SK-N-SH (cell line): Measurements from ENCODE around the gene KCNQ5. TPM values are rescaled to one million over a fixed set of nuclear protein-coding genes. Genes with fewer than 3 reads are reported as not detected.

Experiments
- CTCF ChIA-PET: fragments of 300-600, 350-600 bp; formaldehyde crosslinking; extraction: SDS; loops from one replicate; lab custom pipeline; 2021; lab: Yijun Ruan, JAX
- POLR2A ChIA-PET: fragments of 350-600 bp; sonication (Branson Sonifier 250); formaldehyde crosslinking; extraction: SDS; loops from one replicate; lab custom pipeline; 2020; ENCODE audit warnings: antibody characterized with exemption, inconsistent platforms; lab: Yijun Ruan, JAX
- DNase-seq: peaks from one replicate; pipeline ENCODE4 v3.0.0; 2012
- H2AFZ ChIP-seq: fragments of 200-600 bp; sonication (generic); 2 replicates; pipeline ENCODE4 v1.8.1; 2016; ENCODE audit warnings: antibody characterized with exemption, mild to moderate bottlenecking, low read depth
- H3F3A ChIP-seq: fragments of 200-600 bp; sonication (generic); replicated peaks from 2 replicates; pipeline ENCODE3; 2016; ENCODE audit warnings: antibody characterized with exemption, mild to moderate bottlenecking; ENCODE audit not compliant: insufficient read depth
- H3K27ac ChIP-seq, 2 experiments: fragments of 200-500 bp in 1 of 2; fragments of 200-600 bp in 1 of 2; sonication (Bioruptor generic) in 1 of 2; sonication (generic), shearing (Covaris generic) in 1 of 2; 2 replicates each; pipeline versions ENCODE4 v1.5.1 to v1.6.1; 2014 to 2016; ENCODE audit warnings: low read depth in 2 of 2, inconsistent platforms in 1 of 2, low read length in 1 of 2, mild to moderate bottlenecking in 1 of 2, mixed read lengths in 1 of 2
- H3K27me3 ChIP-seq: fragments of 200-600 bp; sonication (generic), shearing (Covaris generic); 2 replicates; pipeline ENCODE4 v1.6.1; 2016; ENCODE audit warnings: mixed run types; ENCODE audit not compliant: insufficient read depth
- H3K36me3 ChIP-seq, 2 experiments: fragments of 200-500 bp in 1 of 2; fragments of 200-600 bp in 1 of 2; sonication (Bioruptor generic) in 1 of 2; sonication (generic) in 1 of 2; replicated peaks in 1 of 2; 2 replicates each; pipeline versions ENCODE3 to v1.5.1; 2014 to 2016; ENCODE audit warnings: low read length in 1 of 2, mild to moderate bottlenecking in 1 of 2; ENCODE audit not compliant: insufficient read depth in 2 of 2, control insufficient read depth in 1 of 2
- H3K4me1 ChIP-seq, 2 experiments: fragments of 200-500 bp in 1 of 2; fragments of 200-600 bp in 1 of 2; sonication (Bioruptor generic) in 1 of 2; sonication (generic), shearing (Covaris generic) in 1 of 2; 2 replicates each; pipeline versions ENCODE4 v1.5.1 to v1.6.1; 2014 to 2016; ENCODE audit warnings: low read depth in 1 of 2, low read length in 1 of 2, mixed run types in 1 of 2; ENCODE audit not compliant: insufficient read depth in 2 of 2, control insufficient read depth in 1 of 2
- H3K4me2 ChIP-seq: fragments of 200-600 bp; sonication (generic), shearing (Covaris generic); 2 replicates; pipeline ENCODE4 v1.6.1; 2017; ENCODE audit warnings: mixed run types
- H3K4me3 ChIP-seq, 2 experiments: fragments of 200-500 bp in 1 of 2; fragments of 200-600 bp in 1 of 2; sonication (Bioruptor generic) in 1 of 2; sonication (generic), shearing (Covaris generic) in 1 of 2; 2 replicates each; pipeline versions ENCODE4 v1.5.1 to v1.8.1; 2014 to 2016; ENCODE audit warnings: low read depth in 2 of 2, inconsistent platforms in 1 of 2, low read length in 1 of 2, mild to moderate bottlenecking in 1 of 2, mixed read lengths in 1 of 2, moderate library complexity in 1 of 2
- H3K79me2 ChIP-seq: fragments of 200-600 bp; sonication (generic); 2 replicates; pipeline ENCODE4 v1.8.1; 2017; ENCODE audit warnings: mild to moderate bottlenecking; ENCODE audit not compliant: insufficient read depth
- H3K9ac ChIP-seq: fragments of 200-600 bp; sonication (generic); 2 replicates; pipeline ENCODE4 v1.6.1; 2017; ENCODE audit warnings: mixed run types
- H3K9me2 ChIP-seq: fragments of 200-600 bp; sonication (generic); 2 replicates; pipeline ENCODE4 v1.6.1; 2017; ENCODE audit warnings: mixed run types
- H3K9me3 ChIP-seq: fragments of 200-600 bp; sonication (generic); 2 replicates; pipeline ENCODE4 v1.6.1; 2017; ENCODE audit warnings: mixed run types, mild to moderate bottlenecking, moderate library complexity
- H4K20me1 ChIP-seq: fragments of 200-600 bp; sonication (generic); 2 replicates; pipeline ENCODE4 v1.6.1; 2017; ENCODE audit warnings: mild to moderate bottlenecking, mixed run types; ENCODE audit not compliant: insufficient read depth
- FOSL2 ChIP-seq: IDR thresholded peaks from 2 replicates; pipeline ENCODE4 v1.4.0; 2012; ENCODE audit warnings: low read depth, mild to moderate bottlenecking, moderate library complexity, borderline replicate concordance
- GATA2 ChIP-seq: sonication (generic); formaldehyde crosslinking; IDR thresholded peaks from 2 replicates; pipeline ENCODE4 v1.5.0; 2020; ENCODE audit warnings: mild to moderate bottlenecking, missing genetic modification reagents
- MEF2A ChIP-seq: IDR thresholded peaks from 2 replicates; pipeline ENCODE4 v1.4.0; 2012; ENCODE audit warnings: low read depth, borderline replicate concordance
- MXI1 ChIP-seq: IDR thresholded peaks from 2 replicates; pipeline ENCODE4 v1.6.1; 2012; ENCODE audit warnings: mild to moderate bottlenecking, low read depth, low read length, improper control_type of control experiment
- RFX5 ChIP-seq: IDR thresholded peaks from 2 replicates; pipeline ENCODE4 v1.6.1; 2012; ENCODE audit warnings: mild to moderate bottlenecking, improper control_type of control experiment, low read length
- SIN3A ChIP-seq: IDR thresholded peaks from 2 replicates; pipeline ENCODE4 v1.6.1; 2012; ENCODE audit warnings: low read depth, mild to moderate bottlenecking, low read length, moderate library complexity, borderline replicate concordance
- SMC3 ChIP-seq: IDR thresholded peaks from 2 replicates; pipeline ENCODE4 v1.6.1; 2012; ENCODE audit warnings: low read depth, low read length, improper control_type of control experiment
- TAF1 ChIP-seq: IDR thresholded peaks from 2 replicates; pipeline ENCODE4 v1.6.1; 2012; ENCODE audit warnings: low read depth, mild to moderate bottlenecking, low read length, moderate library complexity, borderline replicate concordance
- TEAD4 ChIP-seq: IDR thresholded peaks from 2 replicates; pipeline ENCODE4 v1.4.0; 2012; ENCODE audit warnings: mild to moderate bottlenecking, borderline replicate concordance; ENCODE audit not compliant: insufficient read depth
- WGBS: methylation state at CpG from one replicate; pipeline ENCODE4 v1.1.6; 2017; ENCODE audit warnings: low lambda C conversion rate; 5-methylcytosine and 5-hydroxymethylcytosine counted together
- polyA plus RNA-seq, 3 experiments: library from polyadenylated mRNA; depleted of rRNA; stranded (reverse); fragments of >200 nt; gene quantifications; 2 replicates each; pipeline ENCODE4 v1.2.3, GENCODE V29; 2012
- TF ChIP-seq, protein P1 (sequence below): IDR thresholded peaks from 2 replicates; pipeline ENCODE4 v1.6.1; 2012; ENCODE audit warnings: mild to moderate bottlenecking, low read depth, low read length, moderate library complexity
- TF ChIP-seq, protein P2 (sequence below): fragments of 200-600 bp; sonication (generic); IDR thresholded peaks from 2 replicates; pipeline ENCODE4 v1.6.1; 2017; ENCODE audit warnings: antibody characterized with exemption, mild to moderate bottlenecking, moderate library complexity
- TF ChIP-seq, protein P3 (sequence below): fragments of 150-350 bp; IDR thresholded peaks from 2 replicates; pipeline ENCODE4 v1.6.1; 2017; ENCODE audit warnings: antibody characterized with exemption, low read length, low read depth, borderline replicate concordance

KCNQ5 gene
- polyA plus RNA-seq, 1 of the 3 experiments (the other 2 are of a cell fraction) = 3.2 TPM

DNA sequence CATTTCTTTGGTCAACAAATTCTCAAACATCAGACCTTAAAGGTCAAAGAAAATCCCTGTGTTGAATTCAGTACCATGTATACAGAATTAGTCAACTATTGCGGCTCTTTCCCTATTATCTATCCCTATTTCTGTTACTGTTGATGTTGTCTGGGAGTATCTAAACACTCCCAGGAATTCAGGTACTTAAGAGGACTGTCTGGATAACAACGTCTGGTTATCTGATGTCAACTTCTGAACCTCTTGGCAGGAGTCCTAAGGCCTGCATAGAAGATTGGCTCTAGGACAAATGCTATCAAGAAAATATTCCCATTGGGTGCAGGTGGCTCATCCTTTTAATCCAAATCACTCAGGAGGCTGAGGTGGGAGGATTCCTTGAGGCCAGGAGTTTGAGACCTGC is 347.8 kb downstream of the KCNQ5 start:
- Histone ChIP-seq H3K4me1 (peaks cover 0 to 5% of the 10 kb centered on the region in 2 experiments; a peak in 1 of 4 replicates), H3K79me2 (peaks cover 16% of the 10 kb centered on the region; the same call in 1 of the 2 replicates)
- no peak for DNase-seq

More for the DNA sequence above, 347.8 kb downstream of the KCNQ5 start:
- Histone ChIP-seq H3K9me2 (no peaks in the 10 kb centered on the region), H3F3A (peaks cover 7% of the 10 kb centered on the region), H3K36me3 (peaks cover 0 to 8% of the 10 kb centered on the region in 2 experiments), H3K9ac (no peak overlapping the region), H3K4me3 (no peak overlapping the region), H4K20me1 (no peaks in the 10 kb centered on the region), H3K9me3 (0 out of 2 replicates have a peak, but pooled peaks cover 5% of the 10 kb centered on the region), H3K27me3 (no peaks in the 10 kb centered on the region), H3K4me2 (no peak overlapping the region), H2AFZ (no peak overlapping the region), H3K27ac (no peak overlapping the region)
- WGBS = 65% methylated on average over 2 of the region's 2 CpGs
- CTCF ChIA-PET = no interaction called here
- POLR2A ChIA-PET = no interaction called here
- TF ChIP-seq MEF2A (no peak), MXI1 (no peak), SIN3A (no peak), TAF1 (no peak), RFX5 (no peak), SMC3 (no peak), GATA2 (no peak), FOSL2 (no peak), TEAD4 (no peak)
- TF ChIP-seq, protein P1, sequence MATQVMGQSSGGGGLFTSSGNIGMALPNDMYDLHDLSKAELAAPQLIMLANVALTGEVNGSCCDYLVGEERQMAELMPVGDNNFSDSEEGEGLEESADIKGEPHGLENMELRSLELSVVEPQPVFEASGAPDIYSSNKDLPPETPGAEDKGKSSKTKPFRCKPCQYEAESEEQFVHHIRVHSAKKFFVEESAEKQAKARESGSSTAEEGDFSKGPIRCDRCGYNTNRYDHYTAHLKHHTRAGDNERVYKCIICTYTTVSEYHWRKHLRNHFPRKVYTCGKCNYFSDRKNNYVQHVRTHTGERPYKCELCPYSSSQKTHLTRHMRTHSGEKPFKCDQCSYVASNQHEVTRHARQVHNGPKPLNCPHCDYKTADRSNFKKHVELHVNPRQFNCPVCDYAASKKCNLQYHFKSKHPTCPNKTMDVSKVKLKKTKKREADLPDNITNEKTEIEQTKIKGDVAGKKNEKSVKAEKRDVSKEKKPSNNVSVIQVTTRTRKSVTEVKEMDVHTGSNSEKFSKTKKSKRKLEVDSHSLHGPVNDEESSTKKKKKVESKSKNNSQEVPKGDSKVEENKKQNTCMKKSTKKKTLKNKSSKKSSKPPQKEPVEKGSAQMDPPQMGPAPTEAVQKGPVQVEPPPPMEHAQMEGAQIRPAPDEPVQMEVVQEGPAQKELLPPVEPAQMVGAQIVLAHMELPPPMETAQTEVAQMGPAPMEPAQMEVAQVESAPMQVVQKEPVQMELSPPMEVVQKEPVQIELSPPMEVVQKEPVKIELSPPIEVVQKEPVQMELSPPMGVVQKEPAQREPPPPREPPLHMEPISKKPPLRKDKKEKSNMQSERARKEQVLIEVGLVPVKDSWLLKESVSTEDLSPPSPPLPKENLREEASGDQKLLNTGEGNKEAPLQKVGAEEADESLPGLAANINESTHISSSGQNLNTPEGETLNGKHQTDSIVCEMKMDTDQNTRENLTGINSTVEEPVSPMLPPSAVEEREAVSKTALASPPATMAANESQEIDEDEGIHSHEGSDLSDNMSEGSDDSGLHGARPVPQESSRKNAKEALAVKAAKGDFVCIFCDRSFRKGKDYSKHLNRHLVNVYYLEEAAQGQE = no peak
- TF ChIP-seq, protein P2, sequence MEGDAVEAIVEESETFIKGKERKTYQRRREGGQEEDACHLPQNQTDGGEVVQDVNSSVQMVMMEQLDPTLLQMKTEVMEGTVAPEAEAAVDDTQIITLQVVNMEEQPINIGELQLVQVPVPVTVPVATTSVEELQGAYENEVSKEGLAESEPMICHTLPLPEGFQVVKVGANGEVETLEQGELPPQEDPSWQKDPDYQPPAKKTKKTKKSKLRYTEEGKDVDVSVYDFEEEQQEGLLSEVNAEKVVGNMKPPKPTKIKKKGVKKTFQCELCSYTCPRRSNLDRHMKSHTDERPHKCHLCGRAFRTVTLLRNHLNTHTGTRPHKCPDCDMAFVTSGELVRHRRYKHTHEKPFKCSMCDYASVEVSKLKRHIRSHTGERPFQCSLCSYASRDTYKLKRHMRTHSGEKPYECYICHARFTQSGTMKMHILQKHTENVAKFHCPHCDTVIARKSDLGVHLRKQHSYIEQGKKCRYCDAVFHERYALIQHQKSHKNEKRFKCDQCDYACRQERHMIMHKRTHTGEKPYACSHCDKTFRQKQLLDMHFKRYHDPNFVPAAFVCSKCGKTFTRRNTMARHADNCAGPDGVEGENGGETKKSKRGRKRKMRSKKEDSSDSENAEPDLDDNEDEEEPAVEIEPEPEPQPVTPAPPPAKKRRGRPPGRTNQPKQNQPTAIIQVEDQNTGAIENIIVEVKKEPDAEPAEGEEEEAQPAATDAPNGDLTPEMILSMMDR = no peak
- TF ChIP-seq, protein P3, sequence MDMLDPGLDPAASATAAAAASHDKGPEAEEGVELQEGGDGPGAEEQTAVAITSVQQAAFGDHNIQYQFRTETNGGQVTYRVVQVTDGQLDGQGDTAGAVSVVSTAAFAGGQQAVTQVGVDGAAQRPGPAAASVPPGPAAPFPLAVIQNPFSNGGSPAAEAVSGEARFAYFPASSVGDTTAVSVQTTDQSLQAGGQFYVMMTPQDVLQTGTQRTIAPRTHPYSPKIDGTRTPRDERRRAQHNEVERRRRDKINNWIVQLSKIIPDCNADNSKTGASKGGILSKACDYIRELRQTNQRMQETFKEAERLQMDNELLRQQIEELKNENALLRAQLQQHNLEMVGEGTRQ = no peak
